ENCODE measurements around the gene ZNF699.
"Not testable (repeated sequence)": the region's sequence is repeated elsewhere in the genome, so short reads cannot be mapped to it uniquely, and the experiment has no call there.

ZNF699 gene

GRCh38 chr19:9309139-9309973, at the start of gene ZNF699:
TSS of gene ZNF699 (minus strand) at chr19:9309838. CDS start at chr19:9305119, 4,719 bp downstream.
- DNase-seq (ENCODE audit: low read depth) = peak; percentile 99

- no peak for DNase-seq (ENCODE audit: low read depth)
These were observed 45.0 kb upstream of the ZNF699 start for GRCh38 chr19:9354651-9355050.

GRCh38 chr19:9353011-9353410, 43.4 kb upstream of the ZNF699 start:
- no peak for DNase-seq (ENCODE audit: low read depth)

- DNase-seq (ENCODE audit: low read depth) = no peak
These were observed 42.9 kb upstream of the ZNF699 start for GRCh38 chr19:9352505-9352904.

GRCh38 chr19:9348671-9349070, 39.0 kb upstream of the ZNF699 start:
- DNase-seq (ENCODE audit: low read depth) = no peak

GRCh38 chr19:9348253-9348652, 38.6 kb upstream of the ZNF699 start:
- no peak for DNase-seq (ENCODE audit: low read depth)

GRCh38 chr19:9345005-9345404, 35.4 kb upstream of the ZNF699 start:
- DNase-seq (ENCODE audit: low read depth) = no peak

GRCh38 chr19:9342610-9343304, 33.1 kb upstream of the ZNF699 start:
- no peak for DNase-seq (ENCODE audit: low read depth)

- DNase-seq (ENCODE audit: low read depth) = no peak
These were observed 20.4 kb upstream of the ZNF699 start for GRCh38 chr19:9329999-9330398.

GRCh38 chr19:9324584-9324962, 14.9 kb upstream of the ZNF699 start:
- DNase-seq (ENCODE audit: low read depth) = no peak

- DNase-seq (ENCODE audit: low read depth) = peak; percentile 93
These were observed 14.4 kb upstream of the ZNF699 start, which contains the start of gene ZNF559 for GRCh38 chr19:9323919-9324583. TSS of gene ZNF559 (plus strand) at chr19:9324179. CDS start at chr19:9338550, 14,371 bp downstream.

GRCh38 chr19:9323557-9323918, 13.9 kb upstream of the ZNF699 start:
- DNase-seq (ENCODE audit: low read depth) = peak; percentile 16

- DNase-seq (ENCODE audit: low read depth) = not testable (repeated sequence)
These were observed 12.6 kb upstream of the ZNF699 start for GRCh38 chr19:9322201-9322600.

GRCh38 chr19:9321756-9322155, 12.1 kb upstream of the ZNF699 start:
- not testable (repeated sequence) for DNase-seq (ENCODE audit: low read depth)

GRCh38 chr19:9321338-9321737, 11.7 kb upstream of the ZNF699 start:
- DNase-seq (ENCODE audit: low read depth) = no peak

- no peak for DNase-seq (ENCODE audit: low read depth)
These were observed 4.1 kb upstream of the ZNF699 start for GRCh38 chr19:9313756-9314155.

- no peak for DNase-seq (ENCODE audit: low read depth)
These were observed 372 bp upstream of the ZNF699 start for GRCh38 chr19:9309974-9310446.

GRCh38 chr19:9308091-9308770, 1.4 kb downstream of the ZNF699 start:
- DNase-seq (ENCODE audit: low read depth) = no peak

GRCh38 chr19:9306443-9306842, 3.2 kb downstream of the ZNF699 start:
- no peak for DNase-seq (ENCODE audit: low read depth)

GRCh38 chr19:9296336-9296735, 13.3 kb downstream of the ZNF699 start:
- no peak for DNase-seq (ENCODE audit: low read depth)

GRCh38 chr19:9295411-9295849, 14.2 kb downstream of the ZNF699 start:
- DNase-seq (ENCODE audit: low read depth) = no peak
